ENCODE measurements around the gene COQ8A.

- no peak for TF ChIP-seq CTCF (conservative IDR thresholded peaks at IDR 0.05; ENCODE audit: low read depth in 2 of 2)
- no peak for TF ChIP-seq REST (IDR thresholded peaks at IDR 0.05; ENCODE audit: unreplicated experiment)
- no peak for TF ChIP-seq POLR2AphosphoS5 (IDR thresholded peaks at IDR 0.05; ENCODE audit: low read depth)
- TF ChIP-seq EZH2 (IDR thresholded peaks at IDR 0.05; ENCODE audit: low read depth, unreplicated experiment), result no peak
- no peak for TF ChIP-seq EZH2phosphoT487 (IDR thresholded peaks at IDR 0.05; ENCODE audit: unreplicated experiment)
- TF ChIP-seq CREB1 (CRISPR knock-in tag; IDR thresholded peaks at IDR 0.05; ENCODE audit: low read depth), result no peak
- no peak for TF ChIP-seq NANOG (IDR thresholded peaks at IDR 0.05; ENCODE audit: borderline replicate concordance)
- no peak for TF ChIP-seq ETS1 (IDR thresholded peaks at IDR 0.05)
- no peak for TF ChIP-seq ZNF331 (CRISPR knock-in tag; IDR thresholded peaks at IDR 0.05; ENCODE audit: low read depth)
- TF ChIP-seq JUNB (IDR thresholded peaks at IDR 0.05; ENCODE audit: unreplicated experiment), result no peak
- TF ChIP-seq ZNF114 (CRISPR knock-in tag; IDR thresholded peaks at IDR 0.05), result no peak
Observed at GRCh38 chr1:226945106-226945857, 5.2 kb downstream of the COQ8A start.
